GM12872 (cell line): Measurements from ENCODE around the gene ITIH3.

Source experiments
- CTCF ChIP-seq: IDR thresholded peaks from 3 replicates; pipeline ENCODE4 v1.5.1; 2011; ENCODE audit warnings: low read depth, mild to moderate bottlenecking, low read length, moderate library complexity; ENCODE audit not compliant: insufficient read depth

Gene ITIH3

GRCh38 chr3:52849656-52850055 is 55.1 kb downstream of the ITIH3 start:
- no peak for TF ChIP-seq CTCF

- peak; percentile 82 for TF ChIP-seq CTCF
These were observed 56.8 kb downstream of the ITIH3 start for GRCh38 chr3:52851348-52851747.

GRCh38 chr3:52852419-52852818 is 57.8 kb downstream of the ITIH3 start:
- TF ChIP-seq CTCF, result no peak

GRCh38 chr3:52854013-52854412 is 59.4 kb downstream of the ITIH3 start:
- no peak for TF ChIP-seq CTCF

GRCh38 chr3:52856666-52857065 is 62.1 kb downstream of the ITIH3 start:
- TF ChIP-seq CTCF, result no peak

- TF ChIP-seq CTCF, result no peak
These were observed 62.5 kb downstream of the ITIH3 start for GRCh38 chr3:52857133-52857532.

- TF ChIP-seq CTCF, result no peak
These were observed 63.3 kb downstream of the ITIH3 start for GRCh38 chr3:52857864-52858263.
